Neural cell (in vitro differentiated cells): Measurements from ENCODE around the gene TK2. TPM values are rescaled to one million over a fixed set of nuclear protein-coding genes. Genes with fewer than 3 reads are reported as not detected.

ENCODE experiments used
- H2AFZ ChIP-seq: fragments of 200-600, 300-800 bp; sonication (generic), shearing (Covaris generic); 2 replicates; pipeline ENCODE4 v1.6.0; 2014; ENCODE audit warnings: low read depth, mild to moderate bottlenecking, antibody characterized with exemption, low read length, moderate library complexity
- H3F3A ChIP-seq: fragments of 200-600 bp; shearing (Covaris generic); 2 replicates; pipeline ENCODE4 v1.6.1; 2016; ENCODE audit warnings: mild to moderate bottlenecking, moderate library complexity, mixed read lengths, antibody characterized with exemption, low read length; ENCODE audit not compliant: insufficient read depth, poor library complexity, severe bottlenecking
- H3K27ac ChIP-seq: fragments of 200-600, 300-800 bp; sonication (generic), shearing (Covaris generic); 2 replicates; pipeline ENCODE4 v1.5.1; 2014; ENCODE audit warnings: mild to moderate bottlenecking, low read length, moderate library complexity
- H3K27me3 ChIP-seq: fragments of 300-800, 200-600 bp; sonication (generic), shearing (Covaris generic); 2 replicates; pipeline ENCODE4 v1.6.0; 2014; ENCODE audit warnings: mild to moderate bottlenecking, low read depth, low read length, moderate library complexity; ENCODE audit not compliant: insufficient read depth
- H3K36me3 ChIP-seq: fragments of 300-800, 200-600 bp; sonication (generic), shearing (Covaris generic); 2 replicates; pipeline ENCODE4 v1.5.1; 2014; ENCODE audit warnings: mild to moderate bottlenecking, antibody characterized with exemption, low read length, moderate library complexity; ENCODE audit not compliant: insufficient read depth
- H3K4me2 ChIP-seq: fragments of 300-800, 200-600 bp; sonication (generic), shearing (Covaris generic); 2 replicates; pipeline ENCODE4 v1.6.0; 2014; ENCODE audit warnings: mild to moderate bottlenecking, low read length
- H3K4me3 ChIP-seq: fragments of 300-800, 200-600 bp; sonication (generic), shearing (Covaris generic); 2 replicates; pipeline ENCODE4 v1.5.1; 2014; ENCODE audit warnings: mild to moderate bottlenecking, low read length, moderate library complexity
- H3K79me2 ChIP-seq: fragments of 200-600 bp; shearing (Covaris generic); replicated peaks from 2 replicates; pipeline ENCODE4 v1.6.0; 2014; ENCODE audit warnings: mild to moderate bottlenecking, low read length, moderate library complexity; ENCODE audit not compliant: insufficient read depth
- H3K9ac ChIP-seq: fragments of 300-800, 200-600 bp; sonication (generic), shearing (Covaris generic); 2 replicates; pipeline ENCODE4 v1.6.1; 2016; ENCODE audit warnings: mild to moderate bottlenecking, low read length, mixed read lengths
- H3K9me2 ChIP-seq: fragments of 200-600 bp; shearing (Covaris generic); 2 replicates; pipeline ENCODE4 v1.6.1; 2016; ENCODE audit warnings: mild to moderate bottlenecking, low read length, mixed read lengths; ENCODE audit not compliant: insufficient read depth
- H3K9me3 ChIP-seq: fragments of 200-600, 300-800 bp; sonication (generic), shearing (Covaris generic); 2 replicates; pipeline ENCODE4 v1.6.1; 2016; ENCODE audit warnings: mild to moderate bottlenecking, mixed run types, low read length, moderate library complexity, mixed read lengths
- H4K20me1 ChIP-seq: fragments of 200-600 bp; shearing (Covaris generic); 2 replicates; pipeline ENCODE4 v1.6.1; 2016; ENCODE audit warnings: mild to moderate bottlenecking, mixed run types; ENCODE audit not compliant: insufficient read depth
- EP300 ChIP-seq: fragments of 450-650 bp; conservative IDR thresholded peaks from 2 replicates; pipeline ENCODE4 v1.6.1; 2014; ENCODE audit warnings: antibody characterized with exemption, mild to moderate bottlenecking, moderate library complexity; ENCODE audit not compliant: poor library complexity, severe bottlenecking
- EZH2 ChIP-seq: fragments of 200-600, 300-800 bp; shearing (Covaris generic), sonication (generic); IDR thresholded peaks from 2 replicates; pipeline ENCODE4 v1.6.1; 2014; ENCODE audit warnings: antibody characterized with exemption, low read length, borderline replicate concordance, mild to moderate bottlenecking; ENCODE audit not compliant: insufficient read depth, poor library complexity, severe bottlenecking
- MXI1 ChIP-seq: fragments of 450-650 bp; conservative IDR thresholded peaks from 2 replicates; pipeline ENCODE4 v1.6.1; 2014; ENCODE audit warnings: antibody characterized with exemption, mild to moderate bottlenecking; ENCODE audit not compliant: poor library complexity, severe bottlenecking
- POLR2AphosphoS5 ChIP-seq: IDR thresholded peaks from 2 replicates; pipeline ENCODE4 v1.6.1; 2012
- RAD21 ChIP-seq: fragments of 450-650 bp; conservative IDR thresholded peaks from 2 replicates; pipeline ENCODE4 v1.6.1; 2014; ENCODE audit warnings: antibody characterized with exemption, mild to moderate bottlenecking, moderate library complexity
- REST ChIP-seq: IDR thresholded peaks from 2 replicates; pipeline ENCODE4 v1.6.1; 2012; ENCODE audit warnings: borderline replicate concordance
- SMC3 ChIP-seq: fragments of 450-650 bp; conservative IDR thresholded peaks from 2 replicates; pipeline ENCODE4 v1.6.1; 2014; ENCODE audit warnings: antibody characterized with exemption, mild to moderate bottlenecking, moderate library complexity; ENCODE audit not compliant: poor library complexity
- TAF1 ChIP-seq: IDR thresholded peaks from 2 replicates; pipeline ENCODE4 v1.6.1; 2012; ENCODE audit warnings: low read depth
- polyA plus RNA-seq: library from polyadenylated mRNA; depleted of rRNA; stranded (reverse); fragments of >200 nt; gene quantifications from 2 replicates; pipeline ENCODE4 v1.2.3, GENCODE V29; 2014
- TF ChIP-seq, protein P1 (sequence below): fragments of 450-650 bp; IDR thresholded peaks from 2 replicates; pipeline ENCODE4 v1.5.1; 2014; ENCODE audit warnings: antibody characterized with exemption, mild to moderate bottlenecking, moderate library complexity; ENCODE audit not compliant: poor library complexity, severe bottlenecking

Gene TK2
- polyA plus RNA-seq, 1 donor from 2014 or later: 15.9 TPM

DNA sequence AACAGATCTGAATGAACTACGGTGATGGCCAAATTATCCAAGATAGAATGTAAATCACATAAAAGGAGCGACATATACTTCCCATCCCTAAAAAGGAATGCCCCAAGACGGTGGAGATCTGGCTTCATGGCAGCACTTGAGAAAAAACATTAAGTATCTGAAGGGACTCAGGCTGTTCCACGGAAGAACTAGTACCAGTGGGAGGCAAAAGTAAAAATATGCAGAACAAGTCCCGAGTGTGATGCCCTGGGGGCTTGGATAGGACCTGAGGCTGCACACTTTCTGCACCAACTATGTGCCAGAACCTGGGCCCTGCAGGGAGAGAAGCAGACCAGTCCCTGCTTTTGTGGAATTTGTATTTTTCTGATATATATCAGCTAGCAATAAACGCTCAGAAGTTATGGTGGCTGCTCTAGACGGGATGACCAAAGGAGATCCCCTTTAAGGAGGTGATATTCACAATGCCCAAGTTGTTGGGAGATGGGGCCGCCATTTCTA, 1.9 kb upstream of the TK2 start:
- H3K27ac ChIP-seq: peak overlapping the region; percentile 72
- TF ChIP-seq POLR2AphosphoS5 (no peak), REST (no peak), RAD21 (no peak), TAF1 (no peak), SMC3 (no peak), EP300 (no peak), MXI1 (no peak), EZH2 (no peak)
- TF ChIP-seq, protein P1, sequence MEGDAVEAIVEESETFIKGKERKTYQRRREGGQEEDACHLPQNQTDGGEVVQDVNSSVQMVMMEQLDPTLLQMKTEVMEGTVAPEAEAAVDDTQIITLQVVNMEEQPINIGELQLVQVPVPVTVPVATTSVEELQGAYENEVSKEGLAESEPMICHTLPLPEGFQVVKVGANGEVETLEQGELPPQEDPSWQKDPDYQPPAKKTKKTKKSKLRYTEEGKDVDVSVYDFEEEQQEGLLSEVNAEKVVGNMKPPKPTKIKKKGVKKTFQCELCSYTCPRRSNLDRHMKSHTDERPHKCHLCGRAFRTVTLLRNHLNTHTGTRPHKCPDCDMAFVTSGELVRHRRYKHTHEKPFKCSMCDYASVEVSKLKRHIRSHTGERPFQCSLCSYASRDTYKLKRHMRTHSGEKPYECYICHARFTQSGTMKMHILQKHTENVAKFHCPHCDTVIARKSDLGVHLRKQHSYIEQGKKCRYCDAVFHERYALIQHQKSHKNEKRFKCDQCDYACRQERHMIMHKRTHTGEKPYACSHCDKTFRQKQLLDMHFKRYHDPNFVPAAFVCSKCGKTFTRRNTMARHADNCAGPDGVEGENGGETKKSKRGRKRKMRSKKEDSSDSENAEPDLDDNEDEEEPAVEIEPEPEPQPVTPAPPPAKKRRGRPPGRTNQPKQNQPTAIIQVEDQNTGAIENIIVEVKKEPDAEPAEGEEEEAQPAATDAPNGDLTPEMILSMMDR: no peak
- peak overlapping the region; percentile 54 for H2AFZ ChIP-seq
- H3F3A ChIP-seq: no peaks in the 10 kb centered on the region
- H4K20me1 ChIP-seq: no peaks in the 10 kb centered on the region
- H3K4me3 ChIP-seq: peak overlapping the region; percentile 71
- H3K36me3 ChIP-seq: no peaks in the 10 kb centered on the region
- H3K9me3 ChIP-seq: no peaks in the 10 kb centered on the region
- H3K27me3 ChIP-seq: no peaks in the 10 kb centered on the region
- no peaks in the 10 kb centered on the region for H3K9me2 ChIP-seq
- no peaks in the 10 kb centered on the region for H3K79me2 ChIP-seq
- peak overlapping the region; percentile 71 for H3K9ac ChIP-seq
- peak overlapping the region; percentile 56 for H3K4me2 ChIP-seq

DNA sequence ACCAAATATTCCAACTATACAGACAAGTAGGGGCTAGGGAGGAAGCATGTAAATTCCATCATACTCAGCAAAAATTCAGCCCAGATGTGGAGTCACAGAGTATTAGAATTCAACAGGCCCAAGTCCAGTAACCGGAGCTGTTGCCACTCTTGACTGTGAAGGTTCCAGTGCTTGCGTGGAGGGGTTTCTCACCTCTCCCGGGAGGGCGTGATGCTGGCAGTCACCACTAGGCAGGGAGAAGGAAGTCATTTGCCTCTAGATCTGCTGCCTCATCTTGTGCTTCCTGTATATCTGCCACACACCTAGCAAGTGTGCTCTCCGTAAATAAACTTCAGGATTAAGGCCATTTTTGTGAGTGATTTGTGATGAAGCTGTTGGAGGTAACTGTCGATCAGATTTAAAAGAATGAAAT, 1.4 kb upstream of the TK2 start:
- H2AFZ ChIP-seq: no peak overlapping the region
- H3K27ac ChIP-seq: no peak overlapping the region

More for the DNA sequence above, 1.4 kb upstream of the TK2 start:
- Histone ChIP-seq H3F3A (no peaks in the 10 kb centered on the region), H3K36me3 (no peaks in the 10 kb centered on the region), H3K9me2 (no peaks in the 10 kb centered on the region), H4K20me1 (no peaks in the 10 kb centered on the region), H3K79me2 (no peaks in the 10 kb centered on the region), H3K27me3 (no peaks in the 10 kb centered on the region), H3K4me3 (no peak overlapping the region), H3K9ac (no peak overlapping the region), H3K4me2 (no peak overlapping the region), H3K9me3 (no peaks in the 10 kb centered on the region)
- no peak for TF ChIP-seq RAD21
- no peak for TF ChIP-seq POLR2AphosphoS5
- TF ChIP-seq SMC3: no peak
- TF ChIP-seq, protein P1: no peak
- no peak for TF ChIP-seq REST
- no peak for TF ChIP-seq TAF1
- TF ChIP-seq EP300: no peak
- no peak for TF ChIP-seq EZH2
- no peak for TF ChIP-seq MXI1
